WERI-Rb-1 (cell line): ENCODE results near the gene FBXO5.

Source experiments
- DNase-seq: peaks from one replicate; pipeline ENCODE4 v3.0.0-alpha.2; 2020
- H3K27ac ChIP-seq: fragments of 250-450 bp; sonication (Bioruptor Pico); 2 replicates; pipeline ENCODE4 v1.5.1; 2020; ENCODE audit warnings: mild to moderate bottlenecking, moderate library complexity
- H3K27me3 ChIP-seq: fragments of 250-450 bp; sonication (Bioruptor Pico); 2 replicates; pipeline ENCODE4 v1.5.1; 2021; ENCODE audit warnings: mild to moderate bottlenecking, low read depth, moderate library complexity; ENCODE audit not compliant: insufficient read depth, severe bottlenecking
- H3K36me3 ChIP-seq: fragments of 250-450 bp; sonication (Bioruptor Pico); 2 replicates; pipeline ENCODE4 v1.5.1; 2020; ENCODE audit warnings: mild to moderate bottlenecking, moderate library complexity
- H3K4me3 ChIP-seq: 2 replicates; pipeline ENCODE4 v1.5.1; 2011; ENCODE audit warnings: low read depth, mild to moderate bottlenecking, control low read depth, low read length
- H3K9me3 ChIP-seq: fragments of 250-450 bp; sonication (Bioruptor Pico); 2 replicates; pipeline ENCODE4 v1.5.1; 2021; ENCODE audit warnings: mild to moderate bottlenecking, moderate library complexity; ENCODE audit not compliant: severe bottlenecking
- CTCF ChIP-seq: IDR thresholded peaks from 2 replicates; pipeline ENCODE4 v1.5.1; 2011; ENCODE audit warnings: low read depth, mild to moderate bottlenecking, control low read depth, inconsistent platforms, low read length

The FBXO5 gene

GRCh38 chr6:152983637-152984512 lies 1.0 kb upstream of the FBXO5 start:
- H3K4me3 ChIP-seq, result peak overlapping the region; percentile 81
- peak; percentile 56 for DNase-seq

GRCh38 chr6:152981989-152982903 lies 595 bp downstream of the FBXO5 start:
- peak; percentile 60 for DNase-seq
- Histone ChIP-seq H3K27me3 (no peaks in the 10 kb centered on the region), H3K9me3 (no peaks in the 10 kb centered on the region), H3K4me3 (peak overlapping the region; percentile 92), H3K27ac (peak overlapping the region; percentile 97), H3K36me3 (peaks cover 65% of the 10 kb centered on the region)
- no peak for TF ChIP-seq CTCF

More at GRCh38 chr6:152983637-152984512, 1.0 kb upstream of the FBXO5 start:
- Histone ChIP-seq H3K27ac (peak overlapping the region; percentile 97), H3K27me3 (no peaks in the 10 kb centered on the region), H3K9me3 (no peaks in the 10 kb centered on the region), H3K36me3 (peaks cover 52% of the 10 kb centered on the region)
- no peak for TF ChIP-seq CTCF

GRCh38 chr6:152981219-152981618 lies 1.6 kb downstream of the FBXO5 start:
- no peak for DNase-seq
- Histone ChIP-seq H3K4me3 (peak overlapping the region; percentile 92), H3K9me3 (no peaks in the 10 kb centered on the region), H3K36me3 (peaks cover 65% of the 10 kb centered on the region), H3K27ac (peak overlapping the region; percentile 97), H3K27me3 (no peaks in the 10 kb centered on the region)
- TF ChIP-seq CTCF, result no peak

- DNase-seq, result no peak
- H3K36me3 ChIP-seq, result peaks cover 66% of the 10 kb centered on the region
- TF ChIP-seq CTCF, result no peak
- no peaks in the 10 kb centered on the region for H3K9me3 ChIP-seq
- H3K4me3 ChIP-seq, result peak overlapping the region; percentile 92
- H3K27me3 ChIP-seq, result no peaks in the 10 kb centered on the region
- peak overlapping the region; percentile 97 for H3K27ac ChIP-seq
Measured at GRCh38 chr6:152980656-152981055, 2.2 kb downstream of the FBXO5 start.

- H3K27ac ChIP-seq, result no peak overlapping the region
- H3K9me3 ChIP-seq, result no peaks in the 10 kb centered on the region
- TF ChIP-seq CTCF, result no peak
- H3K36me3 ChIP-seq, result peaks cover 75% of the 10 kb centered on the region
- no peak overlapping the region for H3K4me3 ChIP-seq
- DNase-seq, result no peak
- H3K27me3 ChIP-seq, result no peaks in the 10 kb centered on the region
Measured at GRCh38 chr6:152979116-152979515, 3.7 kb downstream of the FBXO5 start.
